Upper lobe of left lung (tissue), 6 donors: ENCODE data around the gene FANCG. TPM values are rescaled to one million over a fixed set of nuclear protein-coding genes. Genes with fewer than 3 reads are reported as not detected.

Experiments
- ATAC-seq, 2 donors: fragments of 200-7000 bp; cut with Tn5 transposase; one replicate each; pipeline ENCODE4 v1.9.1; 2022; ENCODE audit warnings: mild to moderate bottlenecking in 2 of 2, moderate library complexity in 2 of 2; ENCODE audit not compliant: low FRiP score in 2 of 2
- DNase-seq, 2 donors: peaks; one replicate each; pipeline ENCODE4 v3.0.0-alpha.2; 2019 to 2020
- H3K27ac ChIP-seq, 4 donors: fragments of 200-600 bp; sonication (generic); one replicate each; pipeline ENCODE4 v1.5.1; 2016 to 2019
- H3K27me3 ChIP-seq, 4 donors: fragments of 200-600 bp; sonication (generic); one replicate each; pipeline ENCODE4 v1.5.1; 2017 to 2019
- H3K36me3 ChIP-seq, 4 donors: fragments of 200-600 bp; sonication (generic); one replicate each; pipeline ENCODE4 v1.5.1; 2016 to 2019
- H3K4me1 ChIP-seq, 4 donors: fragments of 200-600 bp; sonication (generic); one replicate each; pipeline ENCODE4 v1.5.1; 2018 to 2019
- H3K4me3 ChIP-seq, 4 donors: fragments of 200-600 bp; sonication (generic); one replicate each; pipeline ENCODE4 v1.5.1; 2017 to 2019; ENCODE audit warnings: mild to moderate bottlenecking in 2 of 4, moderate library complexity in 1 of 4
- H3K9me3 ChIP-seq, 4 donors: fragments of 200-600 bp; sonication (generic); one replicate each; pipeline ENCODE4 v1.5.1; 2018 to 2019
- CTCF ChIP-seq, 6 experiments: fragments of 450-650 bp in 4 of 6; fragments of 200-600 bp in 2 of 6; sonication (generic) in 2 of 6; IDR thresholded peaks; one replicate each; pipeline ENCODE4 v1.5.1; 2016 to 2019; ENCODE audit warnings: antibody characterized with exemption in 6 of 6
- EP300 ChIP-seq, 4 donors: sonication (generic); formaldehyde crosslinking; IDR thresholded peaks; one replicate each; pipeline ENCODE4 v1.5.1; 2017; ENCODE audit warnings: antibody characterized with exemption in 4 of 4, control low read depth in 2 of 4
- POLR2A ChIP-seq, 4 donors: fragments of 450-650 bp; IDR thresholded peaks; one replicate each; pipeline ENCODE4 v1.5.1; 2016 to 2017; ENCODE audit warnings: antibody characterized with exemption in 4 of 4, mild to moderate bottlenecking in 2 of 4
- POLR2AphosphoS5 ChIP-seq, 2 donors: sonication (generic); formaldehyde crosslinking; IDR thresholded peaks; one replicate each; pipeline ENCODE4 v1.5.1; 2017; ENCODE audit warnings: antibody characterized with exemption in 2 of 2
- WGBS, 2 donors: methylation state at CpG; one replicate each; pipeline ENCODE4 v1.1.5; 2017 to 2018; 5-methylcytosine and 5-hydroxymethylcytosine counted together
- total RNA-seq, 6 donors: library from RNA; depleted of rRNA in 4 of 6; stranded (reverse); fragments of >200 nt in 4 of 6; gene quantifications; one replicate each; pipeline versions ENCODE4 v1.1.0 to v1.2.1, GENCODE V29; 2016 to 2021
- donor health status: DM: no; HTN: no; CAD: no; lungs with moderate emphysema.
- donor health status: DM: no; HTN: yes; CAD: no; lungs with severe emphysema.

The FANCG gene
- total RNA-seq, 6 donors from 2014 or later = 4.7 to 61.8 (median 9.1) TPM

GRCh38 chr9:35102769-35103659 is 23.3 kb upstream of the FANCG start, which contains the start of gene STOML2:
Gene STOML2 (minus strand): TSS chr9:35103131. CDS start chr9:35103094, 37 bp downstream.
- H3K4me1 ChIP-seq = peaks cover 17 to 27% (median 21%) of the 10 kb centered on the region in 4 donors
- H3K4me3 ChIP-seq = peak within 1 kb of the TSS; percentile 53 to 95 (median 71)

DNA sequence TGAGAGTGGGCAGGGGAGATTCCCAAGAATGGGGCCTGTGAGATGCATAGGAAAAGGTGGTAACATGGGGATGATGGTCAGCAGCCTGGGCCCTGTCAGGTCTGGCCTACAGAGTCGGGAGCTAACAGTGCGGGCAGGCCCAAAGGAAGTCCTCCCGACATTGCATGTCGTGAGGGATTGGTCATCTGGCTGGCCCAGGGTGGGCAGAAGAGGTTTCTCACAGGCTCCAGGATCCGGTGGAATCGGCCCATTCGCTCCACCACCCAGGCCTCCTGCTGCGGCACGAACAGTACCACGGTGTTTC is 22.7 kb upstream of the FANCG start:
- WGBS, 2 donors = 6 to 8% methylated on average over 4 to 10 of the region's 10 CpGs
- Histone ChIP-seq H3K27ac (peak overlapping the region; percentile 80 to 88 (median 88)), H3K9me3 (no peaks in the 10 kb centered on the region), H3K4me3 (peak overlapping the region; percentile 53 to 95 (median 71)), H3K4me1 (peaks cover 17 to 27% (median 21%) of the 10 kb centered on the region in 4 donors), H3K36me3 (peaks cover 14 to 56% (median 50%) of the 10 kb centered on the region in 4 donors), H3K27me3 (no peaks in the 10 kb centered on the region)
- TF ChIP-seq POLR2AphosphoS5 (IDR thresholded peaks at IDR 0.05) (no peak), POLR2A (IDR thresholded peaks at IDR 0.05) (no peak), EP300 (IDR thresholded peaks at IDR 0.05) (no peak), CTCF (IDR thresholded peaks at IDR 0.05) (no peak)
- no peak for DNase-seq
- no peak for ATAC-seq

More at GRCh38 chr9:35102769-35103659, 23.3 kb upstream of the FANCG start, which contains the start of gene STOML2:
- peak; percentile 96 to 98 for ATAC-seq
- Histone ChIP-seq H3K27me3 (no peaks in the 10 kb centered on the region), H3K27ac (peak within 1 kb of the TSS; percentile 80 to 88 (median 88)), H3K36me3 (peaks cover 15 to 62% (median 56%) of the 10 kb centered on the region in 4 donors), H3K9me3 (no peaks in the 10 kb centered on the region)
- 2 to 3% methylated on average over 6 to 50 of the region's 57 CpGs for WGBS, 2 donors
- peak; percentile 94 to 96 for DNase-seq
- TF ChIP-seq POLR2AphosphoS5 (IDR thresholded peaks at IDR 0.05) = peak; percentile 86 to 88
- peak in 3 of 4 donors; percentile 33 to 68 (median 44) for TF ChIP-seq POLR2A (IDR thresholded peaks at IDR 0.05)
- TF ChIP-seq CTCF (IDR thresholded peaks at IDR 0.05) = peak in 3 of 6 experiments; percentile 7 to 27 (median 12)
- TF ChIP-seq EP300 (IDR thresholded peaks at IDR 0.05) = peak in 1 of 4 donors; percentile 6

DNA sequence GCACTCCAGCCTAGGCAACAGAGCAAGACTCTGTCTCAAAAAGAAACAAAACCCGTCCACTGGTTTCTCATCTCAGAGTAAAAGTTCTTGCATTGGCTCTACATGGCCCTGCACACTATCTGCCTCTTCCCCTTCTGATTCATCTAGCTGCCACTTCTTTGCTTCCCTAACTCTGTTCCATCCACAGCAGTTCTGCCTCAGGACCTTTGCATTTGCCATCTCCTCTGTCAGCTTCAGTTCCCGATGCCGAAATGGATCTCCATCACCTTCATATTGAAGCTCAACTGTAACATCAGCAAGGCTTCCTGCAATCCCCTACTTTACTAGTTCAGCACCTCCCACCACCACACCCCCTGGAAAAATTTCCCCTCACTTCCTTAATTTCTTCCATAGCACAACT is 17.8 kb upstream of the FANCG start:
- Histone ChIP-seq H3K36me3 (peaks cover 12 to 32% (median 21%) of the 10 kb centered on the region in 4 donors), H3K27ac (no peak overlapping the region), H3K27me3 (no peaks in the 10 kb centered on the region), H3K4me3 (no peak overlapping the region), H3K4me1 (peaks cover 19 to 25% (median 23%) of the 10 kb centered on the region in 4 donors), H3K9me3 (no peaks in the 10 kb centered on the region)
- DNase-seq = no peak
- WGBS, 2 donors = 81 to 89% methylated on average over 3 of the region's 3 CpGs
- TF ChIP-seq EP300 (IDR thresholded peaks at IDR 0.05) (no peak), POLR2A (IDR thresholded peaks at IDR 0.05) (no peak), POLR2AphosphoS5 (IDR thresholded peaks at IDR 0.05) (no peak), CTCF (IDR thresholded peaks at IDR 0.05) (no peak)
- ATAC-seq = no peak

DNA sequence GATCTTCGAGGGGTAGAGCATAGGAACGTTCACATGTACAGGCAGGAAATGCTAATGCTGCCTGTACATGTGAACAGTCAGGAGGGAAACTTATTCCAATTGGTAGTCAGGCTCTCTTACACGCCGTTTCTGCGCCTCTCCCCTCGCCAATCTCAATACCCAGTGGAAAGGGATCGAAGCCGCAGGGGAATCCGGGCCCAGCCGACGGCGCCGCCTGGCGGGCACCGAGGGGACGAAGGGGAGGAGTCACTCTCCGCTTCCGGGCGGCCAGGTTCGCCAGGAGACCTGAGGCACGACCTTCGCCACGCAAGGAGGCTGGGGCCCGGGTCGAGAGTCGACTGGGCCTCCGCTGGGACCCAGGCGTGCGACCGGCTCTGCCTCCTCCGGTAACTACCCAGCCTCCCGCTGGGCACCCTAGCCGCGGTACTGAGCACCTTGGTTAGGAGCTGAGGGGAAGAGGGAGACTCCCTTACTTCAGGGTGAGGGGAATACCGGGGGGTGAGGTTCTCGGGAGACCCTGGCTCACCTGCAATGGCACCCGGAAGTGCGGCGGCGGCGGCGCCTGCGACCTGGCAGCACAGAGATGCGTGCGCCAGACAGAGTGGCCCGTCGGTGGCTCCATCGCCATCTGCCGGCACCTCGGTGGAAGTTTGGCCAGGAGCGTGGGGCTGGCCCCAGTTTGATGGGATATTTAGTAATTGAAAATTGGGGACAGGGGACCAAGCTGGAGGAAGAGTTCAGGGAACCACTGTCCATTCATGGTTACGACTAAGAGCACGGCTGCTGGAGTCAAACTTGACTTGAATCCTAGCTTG is 16.5 kb upstream of the FANCG start, which contains the start of gene PIGO:
PIGO (minus strand) TSS at position 557 of the 815 bp plus-strand sequence. CDS start 1,026 bp downstream, outside the sequence.
- H3K27ac ChIP-seq = peak within 1 kb of the TSS; percentile 94 to 99 (median 97)
- 1 to 2% methylated on average over 39 to 53 of the region's 53 CpGs for WGBS, 2 donors
- H3K9me3 ChIP-seq = no peaks in the 10 kb centered on the region
- peaks cover 16 to 45% (median 32%) of the 10 kb centered on the region in 4 donors for H3K36me3 ChIP-seq
- peak; percentile 94 to 98 for DNase-seq
- H3K4me1 ChIP-seq = peaks cover 8 to 13% (median 12%) of the 10 kb centered on the region in 4 donors
- ATAC-seq = peak; percentile 96 to 98
- peak within 1 kb of the TSS; percentile 66 to 87 (median 70) for H3K4me3 ChIP-seq
- no peaks in the 10 kb centered on the region for H3K27me3 ChIP-seq
- TF ChIP-seq EP300 (IDR thresholded peaks at IDR 0.05) (no peak), POLR2A (IDR thresholded peaks at IDR 0.05) (peak in 3 of 4 donors; percentile 9 to 89 (median 74)), POLR2AphosphoS5 (IDR thresholded peaks at IDR 0.05) (peak; percentile 63 to 83), CTCF (IDR thresholded peaks at IDR 0.05) (peak; percentile 60 to 94 (median 92))
